Calu3 (cell line): ENCODE data around the gene KBTBD13. TPM values are rescaled to one million over a fixed set of nuclear protein-coding genes. Genes with fewer than 3 reads are reported as not detected.

Experiments used
- BruUV-seq: library from RNA; stranded (reverse); fragments of 400-500 nt; replicated peaks from 2 replicates; lab custom pipeline; 2021; lab: Mats Ljungman, UMichigan
- CTCF ChIA-PET: fragments of 300-600 bp; sonication (Branson Sonifier 250); formaldehyde crosslinking; loops from one replicate; lab custom pipeline; 2022; ENCODE audit warnings: antibody characterized with exemption; lab: Charles Lee
- DNase-seq: peaks from one replicate; pipeline ENCODE4 v3.0.0; 2022
- H3K27ac Mint-ChIP-seq: one replicate; pipeline ENCODE4 v1.8.0; 2022; ENCODE audit warnings: mixed read lengths; ENCODE audit not compliant: unreplicated experiment
- H3K27me3 Mint-ChIP-seq: one replicate; pipeline ENCODE4 v1.8.0; 2022; ENCODE audit warnings: mixed read lengths; ENCODE audit not compliant: unreplicated experiment
- H3K36me3 Mint-ChIP-seq: one replicate; pipeline ENCODE4 v1.8.0; 2022; ENCODE audit warnings: mild to moderate bottlenecking, moderate library complexity, mixed read lengths; ENCODE audit not compliant: insufficient read depth, unreplicated experiment
- H3K4me1 Mint-ChIP-seq: one replicate; pipeline ENCODE4 v1.8.0; 2022; ENCODE audit warnings: mild to moderate bottlenecking, low read depth, mixed read lengths; ENCODE audit not compliant: unreplicated experiment
- H3K4me3 Mint-ChIP-seq: one replicate; pipeline ENCODE4 v1.8.0; 2022; ENCODE audit warnings: mild to moderate bottlenecking, low read depth, moderate library complexity, mixed read lengths; ENCODE audit not compliant: unreplicated experiment
- H3K9me3 Mint-ChIP-seq: one replicate; pipeline ENCODE4 v1.8.0; 2022; ENCODE audit warnings: low read depth, mixed read lengths; ENCODE audit not compliant: unreplicated experiment
- intact Hi-C: fragments of 100-400 bp; cut with micrococcal nuclease; formaldehyde crosslinking; loops from one replicate; pipeline ENCODE4 v1.10.0; 2022; ENCODE audit not compliant: unreplicated experiment
- total RNA-seq: library from RNA; stranded (reverse); gene quantifications from 2 replicates; pipeline ENCODE4 v1.2.3, GENCODE V29; 2022
- TF ChIP-seq, protein P1 (sequence below): fragments of 200-600 bp; IDR thresholded peaks from one replicate; pipeline ENCODE4 v1.8.0; 2022; ENCODE audit warnings: antibody characterized with exemption; ENCODE audit not compliant: unreplicated experiment

The KBTBD13 gene
- total RNA-seq, 1 experiment from 2014 or later, result not detected

DNA sequence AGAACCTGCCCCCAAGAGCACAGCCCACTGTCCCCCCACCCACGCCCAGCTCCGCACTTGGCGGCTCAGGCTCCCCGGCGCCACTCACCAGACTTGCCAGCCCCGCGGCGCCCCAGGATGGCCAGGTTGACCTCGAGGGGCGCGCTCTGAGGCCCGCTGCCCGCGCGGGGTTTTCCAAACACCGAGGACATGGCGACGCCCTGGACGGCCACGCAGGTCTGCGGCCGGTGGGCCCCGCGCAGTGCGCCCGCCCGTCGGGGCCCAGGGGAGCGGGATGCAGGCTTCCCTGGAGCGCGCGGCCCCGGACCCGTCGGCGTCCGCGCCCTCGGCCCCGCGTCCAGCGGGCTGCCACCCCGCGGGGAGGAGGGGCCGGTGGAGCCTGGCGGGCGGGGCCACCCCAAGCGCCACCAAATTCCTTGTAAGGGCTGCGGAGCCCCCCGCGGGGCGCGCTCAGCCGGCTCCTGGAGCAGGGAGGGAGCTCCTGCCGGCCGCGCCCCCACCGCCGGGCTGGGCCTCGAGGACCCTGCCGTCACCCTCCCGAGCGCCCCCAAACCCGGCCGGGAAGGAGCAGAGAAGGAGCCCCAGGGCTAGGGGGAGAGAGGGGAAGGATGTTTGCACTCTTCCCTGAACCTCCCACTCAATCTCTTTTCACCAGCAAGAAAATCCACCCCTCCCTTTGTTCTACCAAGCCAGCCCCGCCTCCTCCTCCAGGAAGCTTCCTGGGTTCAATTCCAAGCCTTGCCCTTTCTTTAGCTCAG, 8.7 kb upstream of the KBTBD13 start, which contains the start of gene RASL12:
RASL12 (minus strand) TSS at position 347 of the 758 bp plus-strand sequence; CDS start at position 191, 156 bp downstream.
- CTCF ChIA-PET, result interaction anchor here (0.6 to 1.4 kb wide), 2 partner anchors 13 to 46 kb away, joined by 3 to 5 read pairs; no protein-coding TSS in a partner anchor
- intact Hi-C loops, result no loop called here
- peaks cover 17% of the 10 kb centered on the region for H3K4me1 Mint-ChIP-seq

DNA sequence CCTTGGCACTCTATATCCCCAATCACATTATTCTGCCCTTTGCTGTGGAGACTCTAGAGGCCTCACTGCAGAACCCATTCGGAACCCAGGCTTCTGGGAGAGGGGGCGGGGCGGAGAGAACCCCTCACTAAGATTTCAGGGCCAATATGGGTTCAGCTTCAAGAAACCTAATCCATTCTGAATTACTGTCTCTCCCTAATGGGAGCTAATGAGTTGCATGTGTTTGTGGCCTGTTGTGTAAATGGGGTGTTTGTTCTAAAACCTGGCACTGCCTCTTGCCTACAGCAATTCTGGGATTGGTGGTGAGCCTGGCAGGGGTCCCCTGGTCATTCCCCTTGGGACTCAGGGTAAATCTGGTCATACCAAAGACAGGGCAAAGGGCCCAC, 8.2 kb upstream of the KBTBD13 start:
- no peak overlapping the region for H3K27ac Mint-ChIP-seq
- peaks cover 11% of the 10 kb centered on the region for H3K4me1 Mint-ChIP-seq
- H3K36me3 Mint-ChIP-seq, result peaks cover 5% of the 10 kb centered on the region
- TF ChIP-seq, protein P1, sequence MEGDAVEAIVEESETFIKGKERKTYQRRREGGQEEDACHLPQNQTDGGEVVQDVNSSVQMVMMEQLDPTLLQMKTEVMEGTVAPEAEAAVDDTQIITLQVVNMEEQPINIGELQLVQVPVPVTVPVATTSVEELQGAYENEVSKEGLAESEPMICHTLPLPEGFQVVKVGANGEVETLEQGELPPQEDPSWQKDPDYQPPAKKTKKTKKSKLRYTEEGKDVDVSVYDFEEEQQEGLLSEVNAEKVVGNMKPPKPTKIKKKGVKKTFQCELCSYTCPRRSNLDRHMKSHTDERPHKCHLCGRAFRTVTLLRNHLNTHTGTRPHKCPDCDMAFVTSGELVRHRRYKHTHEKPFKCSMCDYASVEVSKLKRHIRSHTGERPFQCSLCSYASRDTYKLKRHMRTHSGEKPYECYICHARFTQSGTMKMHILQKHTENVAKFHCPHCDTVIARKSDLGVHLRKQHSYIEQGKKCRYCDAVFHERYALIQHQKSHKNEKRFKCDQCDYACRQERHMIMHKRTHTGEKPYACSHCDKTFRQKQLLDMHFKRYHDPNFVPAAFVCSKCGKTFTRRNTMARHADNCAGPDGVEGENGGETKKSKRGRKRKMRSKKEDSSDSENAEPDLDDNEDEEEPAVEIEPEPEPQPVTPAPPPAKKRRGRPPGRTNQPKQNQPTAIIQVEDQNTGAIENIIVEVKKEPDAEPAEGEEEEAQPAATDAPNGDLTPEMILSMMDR, result no peak
- intact Hi-C loops, result no loop called here
- peak overlapping the region; percentile 37 for H3K4me3 Mint-ChIP-seq
- BruUV-seq, result no TSS peak
- peaks cover 41% of the 10 kb centered on the region for H3K27me3 Mint-ChIP-seq
- H3K9me3 Mint-ChIP-seq, result no peaks in the 10 kb centered on the region
- CTCF ChIA-PET, result interaction anchor here (1.4 kb wide), 1 partner anchor 14 kb away, joined by 3 read pairs; no protein-coding TSS in a partner anchor
- DNase-seq, result no peak

More for the DNA sequence above, 8.7 kb upstream of the KBTBD13 start, which contains the start of gene RASL12:
- peak within 1 kb of the TSS; percentile 55 for H3K4me3 Mint-ChIP-seq
- BruUV-seq, result no TSS peak
- H3K27ac Mint-ChIP-seq, result no peak within 1 kb of the TSS
- DNase-seq, result no peak
- H3K36me3 Mint-ChIP-seq, result peaks cover 5% of the 10 kb centered on the region
- TF ChIP-seq, protein P1, result no peak
- peaks cover 41% of the 10 kb centered on the region for H3K27me3 Mint-ChIP-seq
- H3K9me3 Mint-ChIP-seq, result no peaks in the 10 kb centered on the region

DNA sequence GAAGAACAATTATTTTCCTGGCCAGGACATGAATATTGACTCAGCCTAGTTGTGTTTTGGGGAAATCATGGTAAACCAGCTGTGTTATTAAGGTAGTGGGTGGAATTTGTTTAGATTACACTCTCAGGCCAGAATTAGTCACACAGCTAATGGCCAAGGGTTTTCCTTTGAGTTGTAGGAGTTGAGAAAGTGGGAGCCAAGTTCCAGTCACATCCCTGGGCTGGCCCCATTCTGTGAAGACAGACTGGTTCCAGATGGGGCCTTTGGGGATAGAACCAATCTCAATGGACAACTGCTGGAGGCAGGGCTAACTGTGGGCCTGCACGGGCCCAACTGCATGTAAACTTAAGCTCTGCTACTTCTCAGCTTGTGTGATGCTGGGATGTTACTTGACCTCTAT, 7.4 kb upstream of the KBTBD13 start:
- intact Hi-C loops, result no loop called here

DNA sequence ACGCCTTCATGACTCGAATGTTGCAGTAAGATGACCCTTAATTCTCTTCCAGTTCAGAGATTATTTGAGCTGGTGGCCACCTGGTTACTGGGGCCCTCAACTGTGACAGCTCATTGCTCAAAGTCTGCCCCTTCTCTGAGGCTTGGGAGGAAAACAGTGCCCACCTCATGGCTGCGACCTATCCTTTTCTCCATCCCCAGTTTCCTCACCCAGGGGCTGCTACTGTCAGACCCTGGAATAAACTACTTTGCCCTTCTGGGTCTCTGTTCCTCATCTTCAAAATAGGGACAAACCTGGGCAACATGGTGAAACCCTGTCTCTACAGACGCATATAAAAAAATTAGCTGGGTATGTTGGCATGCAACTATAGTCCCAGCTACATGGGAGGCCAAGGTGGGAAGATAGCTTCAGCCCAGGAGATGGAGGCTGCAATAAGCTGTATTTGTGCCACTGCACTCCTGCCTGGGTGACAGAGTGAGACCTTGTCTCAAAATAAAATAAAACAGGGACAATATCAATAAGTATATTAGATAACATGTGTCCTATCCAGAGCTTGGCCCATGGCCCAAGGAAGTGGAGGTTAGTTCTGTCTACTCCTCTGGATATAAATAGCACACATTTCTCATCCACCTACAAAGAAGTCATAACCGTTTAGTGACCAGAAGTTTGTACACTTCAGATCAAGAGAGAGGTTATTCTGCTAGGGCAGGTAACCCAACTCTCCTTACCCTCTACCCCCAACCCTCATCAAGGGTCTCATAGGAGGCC, 6.6 kb upstream of the KBTBD13 start:
- Mint-ChIP-seq H3K27ac (no peak overlapping the region), H3K27me3 (peaks cover 40% of the 10 kb centered on the region), H3K4me1 (peaks cover 9% of the 10 kb centered on the region), H3K36me3 (peaks cover 5% of the 10 kb centered on the region), H3K9me3 (no peaks in the 10 kb centered on the region), H3K4me3 (no peak overlapping the region)
- no peak for DNase-seq
- intact Hi-C loops, result no loop called here
- BruUV-seq, result no TSS peak
- TF ChIP-seq, protein P1, result no peak
- CTCF ChIA-PET, result interaction anchor here (0.7 to 1.1 kb wide), 3 partner anchors 9 to 32 kb away, joined by 3 read pairs; no protein-coding TSS in a partner anchor

More for the DNA sequence above, 7.4 kb upstream of the KBTBD13 start:
- Mint-ChIP-seq H3K4me1 (peaks cover 9% of the 10 kb centered on the region), H3K36me3 (peaks cover 5% of the 10 kb centered on the region), H3K4me3 (no peak overlapping the region), H3K27me3 (peaks cover 41% of the 10 kb centered on the region), H3K27ac (no peak overlapping the region), H3K9me3 (no peaks in the 10 kb centered on the region)
- TF ChIP-seq, protein P1, result no peak
- CTCF ChIA-PET, result interaction anchor here (0.7 to 1.1 kb wide), 3 partner anchors 9 to 32 kb away, joined by 3 read pairs; no protein-coding TSS in a partner anchor
- BruUV-seq, result no TSS peak
- no peak for DNase-seq
